Osteoblast (primary cell): Measurements from ENCODE around the gene DES. TPM values are rescaled to one million over a fixed set of nuclear protein-coding genes. Genes with fewer than 3 reads are reported as not detected.

ENCODE experiments used
- DNase-seq: peaks from one replicate; pipeline ENCODE4 v3.0.0; 2011; ENCODE audit warnings: low spot score, mixed read lengths; ENCODE audit not compliant: insufficient read length; ENCODE audit errors: missing footprints
- H2AFZ ChIP-seq: 2 replicates; pipeline ENCODE4 v1.6.0; 2011; ENCODE audit warnings: mild to moderate bottlenecking, low read length
- H3K27ac ChIP-seq: 2 replicates; pipeline ENCODE4 v1.5.1; 2011; ENCODE audit warnings: mild to moderate bottlenecking, low read depth, low read length, moderate library complexity
- H3K27me3 ChIP-seq: 2 replicates; pipeline ENCODE4 v1.6.0; 2012; ENCODE audit warnings: mild to moderate bottlenecking, control low read depth, inconsistent platforms, low read length, moderate library complexity; ENCODE audit not compliant: insufficient read depth
- H3K36me3 ChIP-seq: 2 replicates; pipeline ENCODE4 v1.5.1; 2011; ENCODE audit warnings: mild to moderate bottlenecking, low read length, control low read depth, moderate library complexity; ENCODE audit not compliant: insufficient read depth
- H3K4me1 ChIP-seq: 2 replicates; pipeline ENCODE4 v1.5.1; 2011; ENCODE audit warnings: mild to moderate bottlenecking, low read length, control low read depth, moderate library complexity; ENCODE audit not compliant: insufficient read depth
- H3K4me2 ChIP-seq: 2 replicates; pipeline ENCODE4 v1.6.0; 2011; ENCODE audit warnings: mild to moderate bottlenecking, low read length; ENCODE audit not compliant: insufficient read depth
- H3K4me3 ChIP-seq: fragments of 200-600 bp; sonication (generic); 3 replicates; pipeline ENCODE4 v1.5.1; 2012; ENCODE audit warnings: mild to moderate bottlenecking, low read length, inconsistent platforms; ENCODE audit not compliant: insufficient read depth
- H3K79me2 ChIP-seq: 2 replicates; pipeline ENCODE4 v1.6.0; 2012; ENCODE audit warnings: mild to moderate bottlenecking, low read length, control low read depth, inconsistent platforms; ENCODE audit not compliant: insufficient read depth
- H3K9me3 ChIP-seq: 2 replicates; pipeline ENCODE4 v1.5.1; 2011; ENCODE audit warnings: low read depth, low read length, control low read depth
- H4K20me1 ChIP-seq: 2 replicates; pipeline ENCODE4 v1.6.0; 2012; ENCODE audit warnings: mild to moderate bottlenecking, low read length, control low read depth; ENCODE audit not compliant: insufficient read depth
- CTCF ChIP-seq: IDR thresholded peaks from 2 replicates; pipeline ENCODE4 v1.5.1; 2011; ENCODE audit warnings: mild to moderate bottlenecking, low read depth, low read length, moderate library complexity; ENCODE audit errors: extremely low read depth
- total RNA-seq: library from RNA; depleted of rRNA; stranded (reverse); fragments of >200 nt; gene quantifications from 2 replicates; pipeline ENCODE4 v1.2.3, GENCODE V29; 2012

Gene DES
- total RNA-seq, 1 donor, result 0.72 TPM

GRCh38 chr2:219461047-219461514 is 42.9 kb downstream of the DES start:
- Histone ChIP-seq H3K4me2 (peak overlapping the region; percentile 44), H3K9me3 (no peaks in the 10 kb centered on the region), H3K4me1 (peaks cover 27% of the 10 kb centered on the region), H3K27ac (peak overlapping the region; percentile 17), H3K4me3 (no peak overlapping the region), H3K27me3 (no peaks in the 10 kb centered on the region), H3K36me3 (peaks cover 48% of the 10 kb centered on the region), H3K79me2 (no peaks in the 10 kb centered on the region), H2AFZ (no peak overlapping the region), H4K20me1 (no peaks in the 10 kb centered on the region)
- DNase-seq, result peak; percentile 94
- no peak for TF ChIP-seq CTCF

- H3K4me3 ChIP-seq, result no peak overlapping the region
- no peaks in the 10 kb centered on the region for H3K79me2 ChIP-seq
- no peak overlapping the region for H2AFZ ChIP-seq
- no peak for DNase-seq
- peaks cover 27% of the 10 kb centered on the region for H3K4me1 ChIP-seq
- H3K27ac ChIP-seq, result peak overlapping the region; percentile 17
- no peak overlapping the region for H3K4me2 ChIP-seq
- TF ChIP-seq CTCF, result no peak
- no peaks in the 10 kb centered on the region for H3K9me3 ChIP-seq
- peaks cover 50% of the 10 kb centered on the region for H3K36me3 ChIP-seq
- no peaks in the 10 kb centered on the region for H3K27me3 ChIP-seq
- no peaks in the 10 kb centered on the region for H4K20me1 ChIP-seq
These were observed 43.5 kb downstream of the DES start for GRCh38 chr2:219461669-219462068.

GRCh38 chr2:219462349-219462748 is 44.2 kb downstream of the DES start:
- peaks cover 27% of the 10 kb centered on the region for H3K4me1 ChIP-seq
- no peak overlapping the region for H3K27ac ChIP-seq
- H3K27me3 ChIP-seq, result no peaks in the 10 kb centered on the region
- no peak for TF ChIP-seq CTCF
- no peak overlapping the region for H2AFZ ChIP-seq
- no peak for DNase-seq
- H3K4me3 ChIP-seq, result no peak overlapping the region
- H3K79me2 ChIP-seq, result no peaks in the 10 kb centered on the region
- H3K9me3 ChIP-seq, result no peaks in the 10 kb centered on the region
- H4K20me1 ChIP-seq, result no peaks in the 10 kb centered on the region
- H3K36me3 ChIP-seq, result peaks cover 47% of the 10 kb centered on the region
- no peak overlapping the region for H3K4me2 ChIP-seq

DNA sequence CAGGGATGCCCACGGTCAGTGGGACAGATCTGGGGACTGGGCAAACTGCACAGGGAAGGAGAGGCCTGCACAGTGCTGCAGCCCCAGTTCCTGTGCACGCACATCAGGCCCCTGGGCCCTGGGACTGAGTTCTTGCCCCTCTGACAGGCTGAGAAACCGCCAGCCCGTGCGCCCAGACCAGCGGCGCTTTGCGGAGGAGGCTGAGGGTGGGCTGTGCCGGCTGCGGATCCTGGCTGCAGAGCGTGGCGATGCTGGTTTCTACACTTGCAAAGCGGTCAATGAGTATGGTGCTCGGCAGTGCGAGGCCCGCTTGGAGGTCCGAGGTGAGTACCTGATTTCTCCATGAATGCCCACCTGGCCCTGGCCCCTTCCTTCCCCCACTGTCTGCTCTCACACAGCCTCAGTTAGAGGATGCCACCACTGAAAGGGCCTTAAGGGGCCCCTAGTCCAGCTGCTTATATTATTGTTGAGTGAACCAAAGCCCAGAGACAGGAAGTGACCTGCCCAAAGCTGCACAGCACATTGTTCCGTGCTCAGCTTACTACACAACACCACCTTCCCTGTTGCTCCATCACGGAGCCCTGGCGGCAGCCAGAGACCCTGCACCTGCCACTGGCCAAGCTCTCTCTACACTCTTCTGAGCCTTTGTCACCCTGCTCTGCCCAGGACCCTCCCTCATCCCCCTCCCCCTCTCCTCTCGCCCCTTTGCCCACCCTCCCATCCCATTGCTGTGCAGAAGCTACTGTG is 46.3 kb downstream of the DES start:
- no peaks in the 10 kb centered on the region for H3K9me3 ChIP-seq
- no peaks in the 10 kb centered on the region for H3K79me2 ChIP-seq
- no peak overlapping the region for H2AFZ ChIP-seq
- peaks cover 29% of the 10 kb centered on the region for H3K4me1 ChIP-seq
- no peak overlapping the region for H3K27ac ChIP-seq
- H3K4me2 ChIP-seq, result no peak overlapping the region
- peaks cover 46% of the 10 kb centered on the region for H3K36me3 ChIP-seq
- H3K4me3 ChIP-seq, result no peak overlapping the region
- TF ChIP-seq CTCF, result no peak
- H3K27me3 ChIP-seq, result no peaks in the 10 kb centered on the region
- no peaks in the 10 kb centered on the region for H4K20me1 ChIP-seq
- DNase-seq, result no peak
